Adrenal gland (tissue), 5 donors: Measurements from ENCODE around the gene TDRD9.

Source experiments
- CTCF ChIP-seq, 6 experiments: fragments of 450-650 bp in 4 of 6; fragments of 200-600 bp in 2 of 6; sonication (generic) in 1 of 6; IDR thresholded peaks; 1 replicate in 5 of 6; 2 replicates in 1 of 6; pipeline versions ENCODE4 v1.5.1 to v1.8.0; 2016 to 2021; ENCODE audit warnings: antibody characterized with exemption in 6 of 6, mild to moderate bottlenecking in 2 of 6, moderate library complexity in 1 of 6
- POLR2A ChIP-seq, 2 donors: fragments of 450-650 bp; IDR thresholded peaks; one replicate each; pipeline ENCODE4 v1.6.1; 2017; ENCODE audit warnings: antibody characterized with exemption in 2 of 2, mild to moderate bottlenecking in 2 of 2, moderate library complexity in 1 of 2
- donor health status: DM: no; HTN: no; CAD: no.

GRCh38 chr14:104101086-104101621, 172.9 kb downstream of the TDRD9 start:
- TF ChIP-seq CTCF (IDR thresholded peaks at IDR 0.05) (no peak), POLR2A (IDR thresholded peaks at IDR 0.05) (no peak)
